ENCODE data around the gene LENEP. TPM values are rescaled to one million over a fixed set of nuclear protein-coding genes. Genes with fewer than 3 reads are reported as not detected.

LENEP gene
- total RNA-seq, 1 donor from 2014 or later = not detected

DNA sequence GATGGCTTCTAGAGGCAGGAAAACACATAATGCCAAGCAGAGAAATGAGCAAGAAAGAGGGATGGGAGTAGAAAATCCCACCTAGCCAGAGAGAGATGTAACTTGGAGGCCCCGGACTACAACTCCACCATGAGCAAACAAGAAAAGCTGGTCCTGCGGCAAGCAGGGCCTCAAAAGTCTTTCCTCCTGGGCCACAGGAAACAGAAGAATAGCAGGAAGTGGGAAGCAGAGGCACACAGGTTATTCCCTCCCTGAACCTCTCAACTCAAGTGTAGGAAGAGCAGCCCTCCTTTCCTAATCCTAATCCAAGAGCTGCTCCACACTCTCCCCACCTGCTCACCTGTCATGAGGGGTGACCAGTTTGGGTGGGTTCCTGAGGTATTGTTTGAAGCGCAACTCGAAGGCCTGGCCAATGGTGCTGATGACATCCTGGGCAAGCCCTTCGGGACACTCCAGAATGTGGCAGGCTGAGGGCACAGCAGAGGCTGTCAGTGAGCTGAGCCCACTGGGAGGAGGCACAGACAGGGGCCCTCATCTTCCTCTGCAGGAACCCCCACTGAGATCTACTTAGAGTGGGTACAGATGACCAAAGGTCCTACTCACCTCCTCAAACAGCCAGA is 25.9 kb upstream of the LENEP start:
- DNase-seq (no peak), ATAC-seq (no peak)
- H3K4me3 ChIP-seq = no peak overlapping the region
- H3K27me3 ChIP-seq (ENCODE audit: low read depth) = no peaks in the 10 kb centered on the region
- H3K9me3 ChIP-seq = no peaks in the 10 kb centered on the region
- peaks cover 68% of the 10 kb centered on the region for H3K36me3 ChIP-seq
- intact Hi-C loops (cut with DNase I) = no loop called here
- peaks cover 64% of the 10 kb centered on the region for H3K4me1 ChIP-seq
- TF ChIP-seq, protein P1, sequence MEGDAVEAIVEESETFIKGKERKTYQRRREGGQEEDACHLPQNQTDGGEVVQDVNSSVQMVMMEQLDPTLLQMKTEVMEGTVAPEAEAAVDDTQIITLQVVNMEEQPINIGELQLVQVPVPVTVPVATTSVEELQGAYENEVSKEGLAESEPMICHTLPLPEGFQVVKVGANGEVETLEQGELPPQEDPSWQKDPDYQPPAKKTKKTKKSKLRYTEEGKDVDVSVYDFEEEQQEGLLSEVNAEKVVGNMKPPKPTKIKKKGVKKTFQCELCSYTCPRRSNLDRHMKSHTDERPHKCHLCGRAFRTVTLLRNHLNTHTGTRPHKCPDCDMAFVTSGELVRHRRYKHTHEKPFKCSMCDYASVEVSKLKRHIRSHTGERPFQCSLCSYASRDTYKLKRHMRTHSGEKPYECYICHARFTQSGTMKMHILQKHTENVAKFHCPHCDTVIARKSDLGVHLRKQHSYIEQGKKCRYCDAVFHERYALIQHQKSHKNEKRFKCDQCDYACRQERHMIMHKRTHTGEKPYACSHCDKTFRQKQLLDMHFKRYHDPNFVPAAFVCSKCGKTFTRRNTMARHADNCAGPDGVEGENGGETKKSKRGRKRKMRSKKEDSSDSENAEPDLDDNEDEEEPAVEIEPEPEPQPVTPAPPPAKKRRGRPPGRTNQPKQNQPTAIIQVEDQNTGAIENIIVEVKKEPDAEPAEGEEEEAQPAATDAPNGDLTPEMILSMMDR (IDR thresholded peaks at IDR 0.05) = no peak
- peak overlapping the region; percentile 36 for H3K27ac ChIP-seq

DNA sequence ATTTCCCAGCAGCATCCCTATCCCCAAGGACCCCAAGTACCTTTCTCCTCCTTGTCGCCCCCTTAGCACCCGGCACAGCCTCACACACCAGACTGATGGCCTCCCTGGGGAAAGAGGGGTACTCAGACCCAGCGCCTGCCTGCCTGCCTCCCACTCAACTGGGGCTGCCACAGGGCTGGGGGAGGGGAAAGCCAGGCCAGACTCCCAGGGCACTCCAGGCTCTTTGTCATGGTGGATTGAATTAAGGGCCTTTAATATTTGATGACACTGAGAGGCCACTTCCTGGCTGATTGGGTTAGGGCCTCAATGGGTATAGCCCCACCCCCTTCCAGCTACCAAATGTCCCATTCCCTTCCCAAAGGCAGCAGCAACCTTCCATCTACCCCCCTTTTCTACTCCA is 24.7 kb upstream of the LENEP start:
- Histone ChIP-seq H3K4me1 (peaks cover 64% of the 10 kb centered on the region), H3K4me3 (peak overlapping the region; percentile 53), H3K36me3 (peaks cover 55% of the 10 kb centered on the region), H3K27ac (peak overlapping the region; percentile 98), H3K9me3 (no peaks in the 10 kb centered on the region), H3K27me3 (ENCODE audit: low read depth) (no peaks in the 10 kb centered on the region)
- ATAC-seq (no peak), DNase-seq (no peak)
- intact Hi-C loops (cut with DNase I) = no loop called here
- TF ChIP-seq, protein P1 (IDR thresholded peaks at IDR 0.05) = no peak

DNA sequence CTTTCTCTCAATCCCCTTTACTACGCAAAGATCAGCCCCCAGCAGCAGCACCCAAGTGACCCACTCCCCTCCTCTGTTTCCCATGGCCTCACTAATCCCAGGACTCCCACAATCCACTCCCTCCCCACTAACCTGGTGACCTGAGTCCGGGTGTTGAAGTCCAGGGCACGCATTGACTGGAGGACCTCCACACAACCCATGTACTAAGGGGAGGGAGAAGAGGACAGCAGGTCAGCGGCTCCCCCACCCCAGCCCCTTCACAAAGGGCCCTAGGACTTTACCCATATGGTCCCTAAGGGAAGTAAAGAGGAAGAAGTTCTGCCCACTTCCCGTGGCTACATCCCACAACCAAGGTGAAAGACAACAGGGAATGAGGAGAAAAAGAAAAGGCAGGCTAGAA is 24.1 kb upstream of the LENEP start:
- H3K4me3 ChIP-seq = peak overlapping the region; percentile 53
- intact Hi-C loops (cut with DNase I) = no loop called here
- TF ChIP-seq, protein P1 (IDR thresholded peaks at IDR 0.05) = no peak
- H3K36me3 ChIP-seq = peaks cover 50% of the 10 kb centered on the region
- peaks cover 64% of the 10 kb centered on the region for H3K4me1 ChIP-seq
- H3K27ac ChIP-seq = peak overlapping the region; percentile 98
- no peak for ATAC-seq
- no peak for DNase-seq
- H3K9me3 ChIP-seq = no peaks in the 10 kb centered on the region
- no peaks in the 10 kb centered on the region for H3K27me3 ChIP-seq (ENCODE audit: low read depth)

DNA sequence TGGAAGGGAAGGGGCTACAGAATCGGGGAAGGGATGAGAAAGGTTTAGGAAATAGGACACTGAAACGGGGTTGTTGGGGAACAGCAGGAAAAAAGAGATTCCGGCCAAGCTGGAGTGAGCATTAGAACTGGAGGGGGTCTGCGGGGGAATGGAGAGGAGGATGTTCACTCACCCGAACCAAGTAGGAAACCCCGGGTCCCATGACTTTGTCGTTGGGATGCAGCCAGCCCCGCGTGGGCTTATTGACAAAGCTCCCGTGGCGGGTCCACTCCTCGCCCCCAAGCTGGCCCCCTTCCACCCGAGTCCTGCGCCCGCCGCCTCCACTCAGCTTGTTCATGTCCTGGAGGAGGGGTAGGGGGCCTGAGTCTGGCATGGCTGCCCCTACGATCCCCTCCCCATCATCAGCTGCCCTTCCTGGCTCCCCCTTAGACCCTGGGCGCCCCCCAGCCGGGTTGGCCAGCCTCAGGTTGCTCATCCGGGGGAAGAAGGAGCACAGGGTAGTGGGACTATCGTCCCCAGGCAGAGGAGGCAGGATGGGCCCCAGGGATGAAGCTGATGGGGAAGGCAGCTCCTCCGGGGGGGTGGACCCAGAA is 23.4 kb upstream of the LENEP start:
- H3K36me3 ChIP-seq = peaks cover 43% of the 10 kb centered on the region
- no peaks in the 10 kb centered on the region for H3K27me3 ChIP-seq (ENCODE audit: low read depth)
- TF ChIP-seq, protein P1 (IDR thresholded peaks at IDR 0.05) = no peak
- no peaks in the 10 kb centered on the region for H3K9me3 ChIP-seq
- ATAC-seq (no peak), DNase-seq (no peak)
- peaks cover 64% of the 10 kb centered on the region for H3K4me1 ChIP-seq
- intact Hi-C loops (cut with DNase I) = no loop called here
- peak overlapping the region; percentile 53 for H3K4me3 ChIP-seq
- peak overlapping the region; percentile 98 for H3K27ac ChIP-seq

DNA sequence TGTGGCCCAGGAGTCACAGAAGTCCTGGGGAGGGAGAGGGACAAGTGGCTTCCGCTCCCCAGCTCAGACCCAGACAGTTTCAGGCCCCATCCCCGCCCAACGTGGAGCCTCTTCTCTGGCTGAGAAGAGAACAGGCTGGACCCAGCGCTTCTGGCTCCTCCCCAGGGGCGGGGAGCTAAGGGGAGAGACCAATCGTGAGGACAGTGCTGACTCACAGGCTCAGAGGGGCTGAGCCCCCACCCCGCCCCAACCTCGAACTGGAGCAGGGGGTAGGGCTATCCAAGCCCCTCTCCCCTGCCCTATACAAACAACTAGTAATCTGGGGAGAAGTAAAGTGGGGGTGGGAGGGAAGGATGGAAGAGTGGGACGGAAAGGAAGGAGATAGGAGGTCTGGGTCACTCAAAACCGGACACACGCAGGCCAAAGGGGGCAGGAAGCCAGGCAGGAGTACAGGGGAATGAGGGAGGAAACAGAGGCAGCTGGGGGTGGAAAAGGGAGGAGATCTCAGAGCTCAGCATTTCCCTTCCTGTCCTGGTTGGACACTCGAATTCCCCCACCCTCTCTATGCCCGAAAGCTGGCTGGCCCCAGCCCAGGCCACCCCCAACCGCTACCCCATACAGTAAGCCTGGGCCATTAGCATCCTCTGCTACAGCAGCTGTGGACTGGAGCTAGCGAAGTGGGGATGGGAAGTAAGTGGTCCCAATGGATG is 22.6 kb upstream of the LENEP start, which contains the start of gene SHC1:
Gene SHC1, minus strand, starts transcription at position 117 of the 710 bp plus-strand sequence. CDS start 221 bp downstream, outside the sequence.
- peak; percentile 86 for DNase-seq
- Histone ChIP-seq H3K9me3 (no peaks in the 10 kb centered on the region), H3K4me1 (peaks cover 64% of the 10 kb centered on the region), H3K36me3 (peaks cover 34% of the 10 kb centered on the region), H3K27ac (peak within 1 kb of the TSS; percentile 98), H3K4me3 (peak within 1 kb of the TSS; percentile 83), H3K27me3 (ENCODE audit: low read depth) (no peaks in the 10 kb centered on the region)
- TF ChIP-seq, protein P1 (IDR thresholded peaks at IDR 0.05) = no peak
- intact Hi-C loops (cut with DNase I) = no loop called here
- ATAC-seq = peak; percentile 35 to 50

Data from lower lobe of right lung (tissue), 2 donors.